HEK293 (cell line): ENCODE results near the gene MYL6B.

Experiments used
- BCL6B ChIP-seq: fragments of 450-650 bp; formaldehyde crosslinking; IDR thresholded peaks from 2 replicates; pipeline ENCODE4 v1.5.1; 2017; ENCODE audit warnings: missing biosample characterization, missing genetic modification characterization
- KLF1 ChIP-seq: fragments of 450-650 bp; formaldehyde crosslinking; IDR thresholded peaks from 2 replicates; pipeline ENCODE4 v1.5.1; 2016; ENCODE audit warnings: missing biosample characterization, missing genetic modification characterization
- MEIS1 ChIP-seq: sonication (generic); formaldehyde crosslinking; IDR thresholded peaks from 2 replicates; pipeline ENCODE4 v1.8.1; 2022; ENCODE audit warnings: missing genetic modification reagents, mild to moderate bottlenecking, borderline replicate concordance
- OSR2 ChIP-seq: fragments of 450-650 bp; formaldehyde crosslinking; IDR thresholded peaks from 2 replicates; pipeline ENCODE4 v1.5.1; 2016; ENCODE audit warnings: missing biosample characterization, missing genetic modification characterization
- PRDM10 ChIP-seq: fragments of 450-650 bp; formaldehyde crosslinking; IDR thresholded peaks from 2 replicates; pipeline ENCODE4 v1.5.1; 2016; ENCODE audit warnings: missing biosample characterization, missing genetic modification characterization
- SALL2 ChIP-seq: fragments of 450-650 bp; formaldehyde crosslinking; IDR thresholded peaks from 2 replicates; pipeline ENCODE4 v1.5.0; 2017; ENCODE audit warnings: missing biosample characterization, mild to moderate bottlenecking, missing genetic modification characterization, borderline replicate concordance
- SP2 ChIP-seq: fragments of 450-650 bp; formaldehyde crosslinking; IDR thresholded peaks from 2 replicates; pipeline ENCODE4 v1.5.1; 2016; ENCODE audit warnings: missing biosample characterization, missing genetic modification characterization
- SP3 ChIP-seq: fragments of 450-650 bp; formaldehyde crosslinking; IDR thresholded peaks from 2 replicates; pipeline ENCODE4 v1.5.1; 2016; ENCODE audit warnings: missing biosample characterization, missing genetic modification characterization
- SP7 ChIP-seq: fragments of 450-650 bp; formaldehyde crosslinking; IDR thresholded peaks from 2 replicates; pipeline ENCODE4 v1.5.1; 2016; ENCODE audit warnings: missing biosample characterization, missing genetic modification characterization
- TRIM28 ChIP-seq: IDR thresholded peaks from 2 replicates; pipeline ENCODE4 v1.6.1; 2011; ENCODE audit warnings: low read length, control low read depth, borderline replicate concordance
- WT1 ChIP-seq: fragments of 450-650 bp; formaldehyde crosslinking; IDR thresholded peaks from 2 replicates; pipeline ENCODE4 v1.5.1; 2016; ENCODE audit warnings: missing biosample characterization, missing genetic modification characterization
- ZBTB20 ChIP-seq: fragments of 450-650 bp; formaldehyde crosslinking; IDR thresholded peaks from 2 replicates; pipeline ENCODE4 v1.5.1; 2016; ENCODE audit warnings: missing biosample characterization, missing genetic modification characterization
- ZBTB6 ChIP-seq: fragments of 450-650 bp; formaldehyde crosslinking; IDR thresholded peaks from 2 replicates; pipeline ENCODE4 v1.5.1; 2017; ENCODE audit warnings: missing biosample characterization, missing genetic modification characterization
- ZFP3 ChIP-seq: fragments of 450-650 bp; formaldehyde crosslinking; IDR thresholded peaks from 2 replicates; pipeline ENCODE4 v1.5.1; 2016; ENCODE audit warnings: low read depth, missing biosample characterization, missing genetic modification characterization
- ZFP37 ChIP-seq: fragments of 450-650 bp; formaldehyde crosslinking; IDR thresholded peaks from 2 replicates; pipeline ENCODE4 v1.5.1; 2016; ENCODE audit warnings: missing biosample characterization, missing genetic modification characterization
- ZFP41 ChIP-seq: fragments of 450-650 bp; formaldehyde crosslinking; IDR thresholded peaks from 2 replicates; pipeline ENCODE4 v1.5.1; 2016; ENCODE audit warnings: missing biosample characterization, missing genetic modification characterization, borderline replicate concordance
- ZNF112 ChIP-seq: fragments of 450-650 bp; formaldehyde crosslinking; IDR thresholded peaks from 2 replicates; pipeline ENCODE4 v1.5.0; 2017; ENCODE audit warnings: missing biosample characterization, missing genetic modification characterization
- ZNF114 ChIP-seq: fragments of 450-650 bp; formaldehyde crosslinking; IDR thresholded peaks from 2 replicates; pipeline ENCODE4 v1.5.0; 2017; ENCODE audit warnings: missing biosample characterization, missing genetic modification characterization
- ZNF138 ChIP-seq: fragments of 450-650 bp; formaldehyde crosslinking; IDR thresholded peaks from 2 replicates; pipeline ENCODE4 v1.5.1; 2016; ENCODE audit warnings: missing biosample characterization, missing genetic modification characterization, borderline replicate concordance
- ZNF19 ChIP-seq: fragments of 450-650 bp; formaldehyde crosslinking; IDR thresholded peaks from 2 replicates; pipeline ENCODE4; 2016; ENCODE audit warnings: missing biosample characterization, missing genetic modification characterization, low read depth
- ZNF202 ChIP-seq: fragments of 450-650 bp; formaldehyde crosslinking; IDR thresholded peaks from 2 replicates; pipeline ENCODE4 v1.5.1; 2016; ENCODE audit warnings: missing biosample characterization, missing genetic modification characterization, borderline replicate concordance
- ZNF211 ChIP-seq: fragments of 450-650 bp; formaldehyde crosslinking; IDR thresholded peaks from 2 replicates; pipeline ENCODE4 v1.5.1; 2016; ENCODE audit warnings: low read depth, missing biosample characterization, missing genetic modification characterization
- ZNF394 ChIP-seq: fragments of 450-650 bp; formaldehyde crosslinking; IDR thresholded peaks from 2 replicates; pipeline ENCODE4 v1.5.1; 2016; ENCODE audit warnings: missing biosample characterization, missing genetic modification characterization, mild to moderate bottlenecking, moderate library complexity, borderline replicate concordance
- ZNF426 ChIP-seq: fragments of 450-650 bp; formaldehyde crosslinking; IDR thresholded peaks from 2 replicates; pipeline ENCODE4 v1.5.1; 2017; ENCODE audit warnings: missing biosample characterization, missing genetic modification characterization, mild to moderate bottlenecking, inconsistent platforms, moderate library complexity
- ZNF560 ChIP-seq: fragments of 450-650 bp; formaldehyde crosslinking; IDR thresholded peaks from 2 replicates; pipeline ENCODE4 v1.5.1; 2017; ENCODE audit warnings: missing biosample characterization, missing genetic modification characterization, borderline replicate concordance
- ZNF561 ChIP-seq: fragments of 450-650 bp; IDR thresholded peaks from 2 replicates; pipeline ENCODE4 v1.5.1; 2018; ENCODE audit warnings: missing biosample characterization, missing genetic modification characterization, borderline replicate concordance
- ZNF596 ChIP-seq: fragments of 450-650 bp; IDR thresholded peaks from 2 replicates; pipeline ENCODE4 v1.5.0; 2018; ENCODE audit warnings: missing biosample characterization, mild to moderate bottlenecking, missing genetic modification characterization, moderate library complexity
- ZNF623 ChIP-seq: fragments of 450-650 bp; formaldehyde crosslinking; IDR thresholded peaks from 2 replicates; pipeline ENCODE4 v1.5.1; 2016; ENCODE audit warnings: missing biosample characterization, missing genetic modification characterization
- ZNF624 ChIP-seq: fragments of 450-650 bp; formaldehyde crosslinking; IDR thresholded peaks from 2 replicates; pipeline ENCODE4 v1.5.1; 2017; ENCODE audit warnings: missing biosample characterization, missing genetic modification characterization
- ZNF664 ChIP-seq: fragments of 450-650 bp; formaldehyde crosslinking; IDR thresholded peaks from 2 replicates; pipeline ENCODE4 v1.5.1; 2016; ENCODE audit warnings: missing biosample characterization, missing genetic modification characterization
- ZSCAN18 ChIP-seq: fragments of 450-650 bp; formaldehyde crosslinking; IDR thresholded peaks from 2 replicates; pipeline ENCODE4 v1.5.1; 2016; ENCODE audit warnings: missing biosample characterization, missing genetic modification characterization

Gene MYL6B

GRCh38 chr12:56116267-56117081 lies 35.9 kb upstream of the MYL6B start, which contains the start of gene RPL41 (continued):
- TF ChIP-seq PRDM10 (tag by site-specific recombination) = peak; percentile 94
- TF ChIP-seq SP3 (tag by site-specific recombination) = peak; percentile 98
- no peak for TF ChIP-seq ZFP41
- peak; percentile 85; the same call in 1 of the 2 replicates for TF ChIP-seq SP7
- no peak for TF ChIP-seq ZNF114
- no peak; the same call in 1 of the 2 replicates for TF ChIP-seq ZNF561 (tag by site-specific recombination)
- no peak for TF ChIP-seq ZNF202 (tag by site-specific recombination)
- TF ChIP-seq ZBTB20 = peak; percentile 68; the same call in 1 of the 2 replicates
- no peak for TF ChIP-seq ZNF596 (tag by site-specific recombination)
- TF ChIP-seq ZNF560 = no peak
- TF ChIP-seq ZNF623 = no peak
- no peak for TF ChIP-seq SALL2 (tag by site-specific recombination)
- TF ChIP-seq WT1 (tag by site-specific recombination) = peak; percentile 51; the same call in 1 of the 2 replicates
- TF ChIP-seq BCL6B (tag by site-specific recombination) = no peak
- TF ChIP-seq ZNF211 = no peak
- no peak for TF ChIP-seq ZNF624
- TF ChIP-seq ZNF394 (tag by site-specific recombination) = peak; percentile 46; the same call in 1 of the 2 replicates
- peak; percentile 85 for TF ChIP-seq SP2 (tag by site-specific recombination)
- TF ChIP-seq ZNF138 (tag by site-specific recombination) = no peak
- no peak for TF ChIP-seq ZNF112
- 0 out of 2 replicates have a peak, but pooled peaks have one; percentile 56 for TF ChIP-seq ZSCAN18 (tag by site-specific recombination)
- no peak for TF ChIP-seq MEIS1 (CRISPR knock-in tag)
- TF ChIP-seq ZBTB6 (tag by site-specific recombination) = no peak
- peak; percentile 77 for TF ChIP-seq TRIM28
- TF ChIP-seq ZFP37 (tag by site-specific recombination) = peak; percentile 95
- TF ChIP-seq ZNF426 (tag by site-specific recombination) = no peak
- TF ChIP-seq ZFP3 (tag by site-specific recombination) = no peak
- 0 out of 2 replicates have a peak, but pooled peaks have one; percentile 41 for TF ChIP-seq ZNF19 (tag by site-specific recombination)
- peak; percentile 94 for TF ChIP-seq KLF1 (tag by site-specific recombination)
- peak; percentile 70; the same call in 1 of the 2 replicates for TF ChIP-seq ZNF664 (tag by site-specific recombination)
- TF ChIP-seq OSR2 (tag by site-specific recombination) = no peak
